HUDEP-2 (cell line): ENCODE results near the gene SEMA4D.

ENCODE experiments used
- DNase-seq, 76 experiments: peaks; one replicate each; lab custom pipeline; 2025; ENCODE audit not compliant: unreplicated experiment in 76 of 76; lab: John Stamatoyannopoulos, UW

The SEMA4D gene

DNA sequence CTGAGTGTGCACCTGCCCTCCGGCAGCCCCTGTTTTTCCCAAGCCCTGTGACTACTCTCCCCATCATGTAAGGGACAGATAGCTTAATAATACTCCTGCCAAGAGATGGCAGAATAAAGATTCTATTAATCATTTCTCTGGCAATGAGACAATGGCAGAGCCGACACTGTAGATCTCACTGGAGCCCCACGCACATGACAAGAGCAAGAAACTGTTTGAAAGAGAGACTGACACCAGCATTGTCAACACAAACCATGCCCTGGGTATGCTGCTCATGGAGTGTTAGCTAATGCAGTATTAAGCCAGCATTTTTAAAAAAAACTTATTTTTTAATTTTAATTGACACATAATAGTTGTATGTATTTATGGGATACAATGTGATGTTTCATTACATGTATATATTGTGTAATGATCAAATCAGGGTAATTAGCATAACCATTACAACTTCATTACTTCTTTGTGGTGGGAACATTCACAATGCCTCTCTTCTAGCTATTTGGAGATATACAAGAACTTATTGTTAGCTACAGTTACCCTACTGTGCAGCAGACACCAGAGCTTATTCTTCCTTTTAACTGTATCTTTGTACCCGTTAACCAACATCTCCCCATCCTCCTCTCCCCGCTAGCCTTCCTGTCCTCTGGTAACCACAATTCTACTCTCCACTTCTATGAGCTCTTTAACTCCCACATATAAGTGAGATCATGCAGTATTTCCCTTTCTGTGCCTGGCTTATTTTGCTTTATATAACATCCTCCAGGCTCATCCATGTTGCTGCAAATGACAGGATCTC lies 31.5 kb upstream of the SEMA4D start:
- DNase-seq: no peak

DNA sequence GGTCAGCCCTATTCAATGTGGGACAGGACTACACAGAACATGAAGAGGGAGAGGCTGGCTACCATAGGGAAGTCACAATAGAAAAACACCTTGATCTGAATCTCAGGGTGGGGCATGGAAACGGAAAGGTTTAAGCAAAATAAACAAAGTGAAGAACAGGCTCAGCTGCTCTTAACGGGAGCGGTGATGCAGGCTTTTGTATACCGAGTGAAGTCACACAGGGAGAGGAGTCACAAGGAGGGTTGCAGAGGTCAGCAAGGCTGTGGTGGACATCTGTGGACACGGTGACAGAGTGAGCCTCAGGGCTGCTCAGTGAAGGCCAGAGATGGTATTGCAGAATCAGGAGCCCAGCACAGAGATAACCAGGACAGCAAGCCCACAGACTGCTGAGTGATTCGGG lies 30.6 kb upstream of the SEMA4D start:
- no peak for DNase-seq

- no peak for DNase-seq
Observed at GRCh38 chr9:89528131-89528530, 30.2 kb upstream of the SEMA4D start.

GRCh38 chr9:89527084-89527483 lies 29.2 kb upstream of the SEMA4D start:
- no peak for DNase-seq

- DNase-seq: no peak
Observed at GRCh38 chr9:89526667-89527066, 28.8 kb upstream of the SEMA4D start.

DNA sequence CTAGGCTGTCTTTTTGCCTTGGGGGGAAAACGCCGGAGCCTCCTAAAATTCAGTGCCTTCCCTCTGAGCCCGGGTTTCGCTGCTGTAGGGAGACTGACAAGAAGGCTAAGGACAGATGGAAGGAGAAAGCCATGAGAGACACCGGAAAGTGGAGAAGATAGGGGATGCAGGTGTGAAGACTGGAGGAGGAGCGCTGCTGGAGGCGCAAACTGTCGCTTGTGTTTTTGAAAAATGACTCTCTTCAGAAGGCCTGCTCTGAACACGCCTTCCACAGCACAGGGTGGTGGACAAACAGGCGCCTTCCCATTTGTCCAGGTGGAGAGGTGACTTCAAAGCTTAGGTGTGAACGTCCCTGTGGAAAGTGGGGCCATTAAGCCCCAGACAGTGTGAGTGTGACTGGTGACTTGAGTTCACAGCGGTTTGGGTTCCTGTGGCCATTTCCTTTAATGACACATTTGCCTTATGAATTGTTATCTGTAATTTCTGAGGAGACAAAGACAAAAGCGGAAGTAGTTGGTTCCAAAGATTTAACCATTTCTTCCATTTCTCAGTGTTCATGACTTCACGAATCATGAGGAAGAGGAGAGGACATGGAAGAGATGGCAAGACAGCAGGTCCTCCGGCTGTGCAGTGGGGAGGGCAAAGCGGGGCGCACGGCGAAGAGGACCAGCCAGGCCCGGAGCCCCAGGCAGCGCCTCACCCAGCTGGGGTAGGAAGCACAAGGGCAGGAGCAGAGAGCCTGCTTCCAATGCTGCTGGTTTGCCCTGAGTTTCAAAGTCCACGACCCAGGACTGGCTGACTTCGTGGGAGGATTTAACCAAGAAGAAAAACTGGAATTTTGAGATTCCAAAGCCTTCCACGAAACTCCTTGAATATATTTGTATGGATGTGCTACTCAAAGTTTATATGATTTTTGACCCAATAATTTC lies 27.8 kb upstream of the SEMA4D start:
- DNase-seq: no peak

DNA sequence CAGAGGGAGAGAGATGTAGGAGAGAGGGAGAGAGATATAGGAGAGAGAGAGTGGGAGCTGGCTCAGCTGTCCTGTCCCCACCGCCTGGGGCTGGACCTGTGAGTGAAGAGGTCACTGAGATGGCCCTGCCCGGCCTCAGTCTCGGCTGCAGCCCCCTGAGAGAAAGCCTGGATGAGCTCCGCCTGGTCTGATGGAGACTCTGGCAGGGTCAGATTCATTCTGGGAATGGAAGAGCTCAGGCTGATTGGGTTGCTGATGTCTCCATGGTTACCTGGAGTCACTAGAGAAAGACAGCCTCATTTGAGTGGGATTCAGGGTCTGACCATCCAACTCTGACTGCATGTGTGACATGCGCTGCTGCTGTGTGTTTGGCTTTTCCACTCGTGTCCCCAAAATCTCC lies 27.1 kb upstream of the SEMA4D start:
- DNase-seq: no peak

DNA sequence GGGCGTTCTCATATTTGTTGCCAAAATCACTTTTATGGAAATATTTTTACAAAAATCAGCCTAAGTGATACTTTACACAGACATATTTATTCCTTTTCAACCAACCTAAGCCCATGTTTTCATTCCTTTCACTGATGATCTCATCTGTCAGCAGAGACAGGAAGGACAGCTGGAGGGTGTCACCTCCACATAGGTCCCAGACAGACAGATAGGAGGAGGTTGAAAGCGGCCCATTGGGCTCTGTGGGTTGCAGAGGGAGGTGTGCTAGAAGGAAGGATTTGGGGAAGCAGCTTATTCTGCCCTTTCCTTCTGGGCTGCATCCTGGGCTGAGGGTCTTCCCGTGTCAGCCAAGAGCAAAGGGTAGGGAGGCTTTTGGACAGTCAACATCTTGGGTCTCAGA lies 26.0 kb upstream of the SEMA4D start:
- no peak for DNase-seq

DNA sequence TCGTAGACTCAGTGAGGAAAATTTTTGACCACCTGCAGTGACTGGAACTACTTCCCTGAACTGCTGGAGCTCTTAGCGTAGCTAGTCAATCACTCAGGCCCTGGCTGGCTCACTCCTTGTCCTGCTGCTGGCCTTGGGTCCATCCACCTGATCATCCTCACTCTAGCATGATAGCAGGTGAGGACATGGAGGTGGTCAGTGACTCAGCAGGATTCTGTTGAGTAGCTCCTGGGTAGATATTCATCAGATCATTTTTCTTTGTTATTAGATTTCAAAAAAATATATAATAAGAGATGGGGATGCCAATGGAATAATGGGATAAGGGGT lies 25.0 kb upstream of the SEMA4D start:
- no peak for DNase-seq

DNA sequence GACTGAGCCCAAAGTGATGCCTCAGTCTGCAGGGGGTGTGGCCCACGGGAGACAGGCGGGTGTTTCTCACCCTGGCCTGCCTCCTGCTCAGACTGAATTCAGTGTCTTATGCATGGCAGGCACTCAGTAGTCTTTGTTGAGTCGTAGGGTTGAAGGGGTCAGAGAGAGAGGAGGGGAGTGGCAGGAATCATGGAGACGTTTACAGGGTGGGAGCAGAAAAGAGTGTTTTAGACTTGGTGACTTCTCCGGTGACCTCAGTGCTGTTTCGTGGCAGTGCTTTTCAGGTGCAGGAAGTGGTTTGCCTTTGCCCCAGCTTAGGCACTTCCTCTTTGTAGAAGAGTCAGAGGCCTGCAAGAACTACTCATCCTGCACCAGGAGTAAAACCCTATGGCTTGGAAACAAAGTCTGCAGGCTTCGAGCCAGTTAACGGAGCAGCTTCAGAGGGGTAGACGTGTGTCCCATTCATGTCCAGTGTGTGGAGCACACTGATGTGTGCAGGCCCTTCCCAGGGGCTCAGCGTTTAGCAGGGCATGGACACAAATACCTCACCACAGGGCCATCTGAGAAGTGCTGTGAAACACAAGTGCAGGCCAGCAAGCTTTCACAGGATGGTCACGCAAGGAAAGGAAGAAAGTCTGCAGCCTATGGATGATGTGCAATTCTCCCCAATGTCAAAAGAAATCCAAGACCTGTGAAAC lies 24.5 kb upstream of the SEMA4D start:
- DNase-seq: no peak

DNA sequence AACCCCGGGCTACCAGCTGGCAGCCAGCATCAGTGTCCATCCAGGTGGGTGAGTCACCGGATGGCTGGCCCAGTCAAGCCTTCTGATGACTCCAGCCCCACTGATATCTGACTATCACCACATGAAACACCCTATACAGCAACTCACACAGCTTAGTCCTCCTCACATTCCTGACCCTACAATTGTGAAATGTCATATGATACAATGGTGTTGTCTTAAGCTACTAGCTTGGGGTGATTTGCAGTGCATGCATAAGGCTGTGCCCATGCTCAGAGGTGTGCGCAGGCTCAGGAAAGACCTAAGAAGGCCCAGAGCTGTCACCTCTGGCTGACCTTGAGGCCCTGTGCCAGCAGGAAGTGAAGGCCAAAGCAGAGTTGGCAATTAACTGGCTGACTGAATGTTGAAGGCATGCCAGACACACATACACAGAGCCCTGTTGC lies 21.5 kb upstream of the SEMA4D start:
- peak in 1 of 76 experiments; percentile 21 for DNase-seq

GRCh38 chr9:89518466-89519365 lies 20.8 kb upstream of the SEMA4D start:
- peak in 1 of 76 experiments; percentile 4 for DNase-seq

DNA sequence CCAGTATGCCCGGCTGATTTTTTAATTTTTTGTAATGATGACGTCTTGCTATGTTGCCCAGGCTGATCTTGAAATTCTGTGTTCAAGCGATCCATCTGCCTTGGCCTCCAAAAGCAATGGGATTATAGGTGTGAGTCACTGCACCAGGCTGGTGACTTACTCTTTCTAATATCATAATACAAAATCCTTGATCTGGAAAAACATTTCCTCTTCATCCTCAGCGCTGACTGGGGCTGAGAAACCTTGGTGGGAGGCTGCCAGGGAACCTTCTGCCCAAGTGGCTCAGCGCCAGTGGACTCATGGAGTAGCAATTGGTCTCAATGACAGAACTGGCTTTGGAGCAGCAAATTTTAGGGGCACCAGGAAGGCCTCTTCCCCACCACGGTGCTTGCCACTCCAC lies 17.5 kb upstream of the SEMA4D start:
- DNase-seq: no peak

DNA sequence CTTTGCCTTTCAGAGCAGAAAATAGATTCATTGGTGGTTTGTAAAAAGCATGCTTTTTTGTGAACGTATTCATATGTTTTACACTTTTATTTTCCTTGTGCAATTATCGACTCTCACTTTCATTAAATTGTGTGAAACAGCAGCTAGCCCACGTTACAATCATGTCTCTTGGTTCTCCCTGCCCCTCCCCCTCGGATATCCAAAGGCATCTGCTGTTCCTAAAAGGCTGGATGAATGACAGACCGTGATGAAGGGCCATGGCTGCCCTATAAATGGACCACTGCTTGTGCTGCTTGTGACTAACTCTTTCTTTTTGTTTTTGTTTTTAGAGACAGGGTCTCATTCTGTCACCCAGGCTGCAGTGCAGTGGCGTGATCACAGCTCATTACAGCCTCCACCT lies 17.0 kb upstream of the SEMA4D start:
- DNase-seq: no peak

- DNase-seq: no peak
Observed at GRCh38 chr9:89514337-89514736, 16.4 kb upstream of the SEMA4D start.

DNA sequence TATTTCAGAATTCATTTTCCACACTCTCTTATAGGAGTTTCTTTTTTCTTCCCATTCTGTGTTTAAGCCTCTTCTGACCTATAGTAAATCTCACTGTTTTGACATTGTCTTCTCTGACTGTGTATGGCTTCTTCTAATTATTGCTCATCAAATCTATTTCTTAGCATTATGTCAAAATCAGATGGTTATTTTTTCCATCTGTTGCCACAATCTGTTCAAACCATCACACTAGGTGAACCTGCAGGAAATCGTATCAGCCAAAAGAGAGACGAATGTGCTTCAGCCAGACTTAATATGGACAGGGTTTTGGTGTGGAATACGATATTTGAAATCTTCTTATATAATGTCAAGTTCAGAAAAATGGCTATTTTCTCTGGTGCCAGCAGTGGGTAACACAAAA lies 15.9 kb upstream of the SEMA4D start:
- DNase-seq: no peak

DNA sequence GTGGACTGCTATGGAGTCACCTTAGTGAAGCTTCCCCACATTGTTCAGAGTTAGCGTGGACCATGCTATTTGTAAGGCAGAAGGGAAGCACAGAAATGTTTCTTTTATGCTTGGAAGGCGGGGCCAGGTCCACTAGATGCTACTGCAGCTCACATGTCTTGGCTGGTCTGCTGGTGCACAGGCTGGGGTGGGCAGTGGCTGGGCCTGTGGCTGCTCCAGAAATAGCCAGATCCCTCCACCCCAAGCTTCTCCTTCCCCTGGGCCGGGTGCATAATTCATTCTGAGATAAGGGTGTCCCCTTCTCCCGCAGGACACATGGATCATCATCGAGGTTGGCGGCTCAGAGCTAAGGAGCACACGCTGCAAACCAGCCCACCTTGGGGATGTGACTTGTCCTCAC lies 14.5 kb upstream of the SEMA4D start:
- DNase-seq: no peak

- DNase-seq: no peak
Observed at GRCh38 chr9:89508951-89509615, 11.2 kb upstream of the SEMA4D start.

GRCh38 chr9:89505911-89506310 lies 8.0 kb upstream of the SEMA4D start:
- DNase-seq: no peak

DNA sequence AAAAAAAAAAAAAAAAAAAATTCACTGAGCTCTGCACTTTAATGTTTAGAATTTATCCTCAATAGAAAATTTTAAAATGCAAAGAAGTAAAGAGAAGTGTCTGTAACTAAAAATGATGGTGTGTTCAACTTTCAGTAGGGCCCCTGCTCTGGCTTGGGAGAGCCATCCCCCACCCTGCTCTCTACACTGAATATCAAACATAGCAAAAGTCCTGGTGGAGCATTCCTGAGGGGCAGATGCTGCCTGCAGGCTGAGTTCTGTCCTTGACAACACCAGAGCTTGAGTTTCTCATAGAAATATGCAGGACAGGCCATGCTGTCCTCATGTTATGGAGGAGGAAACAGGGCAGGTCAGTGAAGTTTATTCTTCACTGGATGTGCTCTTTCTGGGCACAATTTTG lies 7.1 kb upstream of the SEMA4D start:
- no peak for DNase-seq
